SIG-M5 (cell line): Measurements from ENCODE around the gene SCGB2A2.

Experiments used
- DNase-seq: peaks from one replicate; lab custom pipeline; 2025; lab: John Stamatoyannopoulos, UW

The SCGB2A2 gene

DNA sequence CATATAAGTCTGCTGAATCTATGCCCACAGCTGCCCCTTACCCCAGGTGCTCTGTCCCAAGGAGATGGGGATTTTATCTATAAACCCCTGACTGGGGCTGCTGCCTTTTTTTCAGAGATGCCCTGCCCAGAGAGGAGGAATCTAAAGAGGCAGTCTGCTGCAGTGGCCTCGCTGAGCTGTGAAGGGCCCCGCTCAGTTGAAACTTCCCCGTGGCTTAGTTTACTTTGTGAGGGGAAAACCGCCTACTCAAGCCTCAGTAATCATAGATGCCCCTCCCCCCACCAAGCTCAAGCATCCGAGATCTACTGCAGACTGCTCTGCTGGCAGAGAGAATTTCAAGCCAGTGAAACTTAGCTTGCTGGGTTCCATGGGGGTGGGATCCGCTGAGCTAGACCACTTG is 36.3 kb downstream of the SCGB2A2 start:
- no peak for DNase-seq

DNA sequence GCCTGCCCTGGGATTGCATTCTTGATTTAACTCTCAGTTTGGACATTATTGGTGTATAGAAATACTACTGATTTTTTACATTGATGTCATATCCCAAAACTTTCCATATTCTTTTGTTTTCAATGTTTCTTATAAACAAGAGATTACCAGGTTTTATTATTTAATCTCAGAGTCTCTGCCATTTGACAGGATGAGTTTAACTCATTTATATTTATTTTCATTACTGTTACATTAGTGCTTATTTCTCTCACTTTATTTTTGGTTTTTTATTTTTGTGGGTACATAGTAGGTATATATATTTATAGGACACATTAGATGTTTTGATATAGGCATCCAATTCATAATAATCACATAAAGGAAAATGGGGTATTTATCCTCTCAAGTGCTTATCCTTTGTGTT is 38.0 kb downstream of the SCGB2A2 start:
- DNase-seq = no peak

DNA sequence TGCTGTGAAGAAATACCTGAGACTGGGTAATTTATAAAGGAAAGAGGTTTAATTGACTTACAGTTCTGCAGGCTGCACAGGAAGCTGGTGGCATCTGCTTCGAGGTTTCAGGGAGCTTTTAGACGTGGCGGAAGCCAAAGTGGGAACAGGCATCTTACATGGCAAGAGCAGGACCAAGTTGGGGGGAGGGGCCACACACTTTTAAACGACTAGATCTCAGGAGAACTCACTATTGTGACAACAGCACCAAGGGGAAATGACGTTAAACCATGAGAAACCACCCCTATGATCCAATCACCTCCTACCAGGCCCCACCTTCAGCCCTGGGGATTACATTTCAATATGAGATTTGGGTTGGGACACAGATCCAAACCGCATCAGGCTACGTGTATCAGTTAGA is 40.0 kb downstream of the SCGB2A2 start:
- DNase-seq = no peak

DNA sequence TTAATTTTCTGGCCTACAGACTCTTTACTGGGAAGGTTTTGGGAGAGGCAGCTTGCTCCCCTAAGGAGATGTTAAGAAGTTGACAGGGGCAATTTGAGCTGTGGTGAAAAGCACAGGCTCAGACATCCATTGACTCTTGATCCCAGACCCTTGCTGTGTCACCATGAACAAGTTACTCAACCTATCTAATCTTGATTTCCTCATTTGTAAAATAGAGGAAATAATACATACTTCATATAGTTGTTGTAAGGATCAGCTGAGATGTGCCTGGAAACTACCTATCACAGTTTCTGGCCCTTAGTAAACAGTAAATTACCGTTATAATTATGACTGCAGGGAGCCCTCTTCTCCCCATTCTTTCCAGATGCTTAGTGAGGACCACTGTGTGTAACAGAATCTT is 45.5 kb downstream of the SCGB2A2 start:
- no peak for DNase-seq

DNA sequence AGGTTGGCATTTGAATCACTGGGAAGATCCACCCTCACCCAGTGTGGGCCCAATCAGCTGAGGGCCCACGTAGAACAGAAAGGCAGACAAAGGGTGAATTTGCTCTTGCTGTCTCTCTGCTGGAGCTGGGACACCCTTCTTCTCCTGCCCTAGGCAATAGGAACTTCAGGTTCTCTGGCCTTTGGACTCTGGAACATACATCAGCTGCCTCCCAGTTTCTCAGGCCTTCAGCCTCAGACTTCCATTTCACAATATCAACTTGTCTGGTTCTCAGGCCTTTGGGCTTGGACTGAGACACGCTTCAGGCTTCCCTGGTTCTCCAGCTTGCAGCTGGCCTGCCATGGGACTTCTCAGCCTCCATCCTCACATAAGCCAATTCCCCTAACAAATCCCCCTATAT is 52.6 kb downstream of the SCGB2A2 start:
- DNase-seq = no peak
